ENCODE measurements around the gene CDKN2A. TPM values are rescaled to one million over a fixed set of nuclear protein-coding genes. Genes with fewer than 3 reads are reported as not detected.

CDKN2A gene
- polyA plus RNA-seq, 3 donors = 0.19 TPM; not detected in 2

DNA sequence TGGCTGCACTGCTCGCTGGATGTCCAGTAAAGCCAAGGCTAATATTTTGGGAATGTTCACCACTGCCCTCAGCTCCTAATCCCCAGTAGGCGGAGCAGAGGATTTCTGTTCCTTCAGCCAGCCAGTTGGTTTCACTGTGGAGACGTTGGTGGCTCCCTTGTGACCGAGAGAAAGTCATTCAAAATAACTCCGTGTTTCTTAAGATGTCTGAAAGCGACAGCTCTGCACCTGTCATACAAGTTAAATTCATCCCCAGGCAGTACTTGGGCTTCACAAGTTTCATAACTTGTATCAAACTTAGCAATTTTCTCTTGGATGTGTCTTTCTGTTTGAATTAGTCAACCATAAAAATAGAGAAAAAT lies 15.3 kb upstream of the CDKN2A start:
- DNase-seq (ENCODE audit: extremely low read depth in 1 of 11, low read depth in 9 of 11, low spot score in 4 of 11) = no peak

DNA sequence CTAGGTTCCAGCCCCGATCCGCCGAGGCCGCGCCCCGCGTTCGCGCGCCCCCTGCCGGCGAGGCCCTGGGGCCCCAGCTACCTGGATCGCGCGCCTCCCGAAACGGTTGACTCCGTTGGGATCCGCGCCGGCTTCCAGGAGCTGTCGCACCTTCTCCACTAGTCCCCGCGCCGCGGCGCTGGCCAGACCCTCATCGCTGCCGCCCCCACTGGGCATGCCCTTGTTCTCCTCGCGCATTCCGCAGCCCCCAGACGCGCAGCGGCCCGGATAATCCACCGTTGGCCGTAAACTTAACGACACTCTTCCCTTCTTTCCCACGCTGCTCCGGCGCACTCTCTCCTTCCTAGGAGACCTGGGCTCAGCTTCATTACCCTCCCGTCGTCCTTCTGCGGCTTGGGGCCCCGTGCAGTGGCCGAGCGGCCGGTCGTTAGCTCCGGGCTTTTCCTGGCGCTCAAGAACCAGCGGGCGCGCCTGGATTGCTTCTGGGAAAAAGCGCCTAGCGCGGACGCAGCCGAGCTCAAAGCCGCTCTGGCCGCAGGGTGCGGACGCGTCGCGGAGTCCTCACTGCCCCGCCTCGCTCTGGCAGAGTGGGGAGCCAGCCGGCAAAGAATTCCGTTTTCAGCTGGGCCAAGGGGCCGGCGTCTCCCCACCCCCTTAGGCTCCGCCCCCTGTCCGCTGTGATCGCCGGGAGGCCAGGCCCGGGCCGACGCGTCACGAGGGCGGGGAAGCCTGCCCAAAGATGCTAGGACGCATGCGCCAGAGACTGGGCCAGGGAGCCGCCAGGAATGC lies 14.7 kb upstream of the CDKN2A start, which contains the start of gene CDKN2B:
Gene CDKN2B, minus strand, starts transcription at position 589 of the 789 bp plus-strand sequence. Its CDS starts 352 bp downstream, at position 237.
- DNase-seq (ENCODE audit: extremely low read depth in 1 of 11, low read depth in 9 of 11, low spot score in 4 of 11) = peak; percentile 44 to 83 (median 67)

DNA sequence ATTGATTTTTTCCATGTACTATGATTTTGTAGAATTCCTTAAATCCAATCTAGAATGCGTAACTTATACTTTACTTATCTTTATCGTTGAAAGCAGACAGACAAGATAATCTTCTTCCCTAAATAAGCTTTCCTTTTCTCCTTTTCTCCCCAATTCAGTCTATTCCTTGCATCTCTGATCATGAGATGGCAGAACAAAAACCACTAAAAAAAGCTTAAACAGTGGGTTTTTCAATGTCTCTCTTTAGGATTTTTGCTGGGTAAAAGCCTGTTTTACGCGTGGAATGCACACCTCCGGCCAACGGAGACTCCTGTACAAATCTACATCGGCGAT lies 14.2 kb upstream of the CDKN2A start:
- no peak for DNase-seq (ENCODE audit: extremely low read depth in 1 of 11, low read depth in 9 of 11, low spot score in 4 of 11)

DNA sequence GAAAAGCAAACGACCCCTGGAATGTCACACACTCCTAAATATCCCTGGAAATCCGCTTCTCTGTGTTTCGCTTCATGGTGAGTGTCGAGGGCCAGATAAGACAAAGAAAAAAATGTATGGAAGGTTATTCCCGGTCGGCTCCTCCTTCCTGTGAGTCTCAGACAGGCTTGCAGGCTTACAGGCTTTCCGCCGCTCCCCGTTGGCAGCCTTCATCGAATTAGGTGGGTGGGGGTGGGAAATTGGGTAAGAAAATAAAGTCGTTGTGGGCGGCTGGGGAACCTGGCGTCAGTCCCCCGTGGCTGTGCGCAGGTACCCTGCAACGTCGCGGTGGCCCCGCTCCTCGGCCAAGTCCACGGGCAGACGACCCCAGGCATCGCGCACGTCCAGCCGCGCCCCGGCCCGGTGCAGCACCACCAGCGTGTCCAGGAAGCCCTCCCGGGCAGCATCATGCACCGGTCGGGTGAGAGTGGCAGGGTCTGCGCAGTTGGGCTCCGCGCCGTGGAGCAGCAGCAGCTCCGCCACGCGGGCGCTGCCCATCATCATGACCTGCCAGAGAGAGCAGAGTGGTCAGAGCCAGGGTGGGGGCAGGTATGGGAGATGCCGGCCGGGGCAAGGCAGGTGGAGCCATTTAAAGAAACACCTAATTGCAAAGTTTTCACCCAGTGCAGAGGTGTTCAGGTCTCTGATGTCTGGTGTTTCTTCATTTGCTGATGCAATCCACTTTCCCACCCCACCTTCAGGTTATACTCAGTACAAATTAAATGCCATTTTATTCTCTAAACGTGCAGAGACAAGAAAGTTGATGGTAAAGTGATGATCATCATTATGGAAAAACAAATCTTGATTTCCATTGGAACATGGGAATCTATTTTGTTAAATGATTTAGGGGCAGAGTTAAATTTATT lies 11.8 kb upstream of the CDKN2A start:
- no peak for DNase-seq (ENCODE audit: extremely low read depth in 1 of 11, low read depth in 9 of 11, low spot score in 4 of 11)

DNA sequence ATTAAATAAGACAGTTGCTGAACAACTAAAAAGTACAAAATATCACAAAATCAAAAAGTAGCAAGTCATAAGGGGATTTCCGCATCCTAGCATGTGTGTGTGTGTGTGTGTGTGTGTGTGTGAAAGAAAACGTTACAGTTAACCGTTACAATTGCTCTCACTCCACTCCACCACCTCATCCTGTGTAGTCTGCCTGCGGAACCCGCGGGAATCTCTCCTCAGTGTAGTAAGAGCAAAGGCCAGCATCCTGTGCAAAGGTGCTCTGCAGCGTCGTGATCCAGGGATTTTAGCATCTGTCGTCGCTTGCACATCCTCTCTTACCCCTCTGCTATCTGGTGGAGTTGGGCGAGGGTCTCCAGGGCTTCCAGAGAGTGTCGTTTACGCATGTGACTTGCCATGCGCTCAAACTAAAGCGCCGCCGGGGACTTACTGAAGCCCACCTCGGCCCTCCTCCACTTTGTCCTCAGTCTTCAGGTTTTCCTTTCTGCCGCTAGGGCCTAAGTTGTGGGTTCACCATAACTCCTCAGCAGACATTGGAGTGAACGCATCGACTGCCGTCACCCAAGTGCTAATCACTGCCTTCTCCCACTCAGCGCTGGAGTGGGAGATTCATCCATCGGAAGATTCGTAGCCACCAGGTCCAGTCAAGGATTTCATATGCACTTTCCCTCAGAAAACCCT lies 11.0 kb upstream of the CDKN2A start:
- DNase-seq (ENCODE audit: extremely low read depth in 1 of 11, low read depth in 9 of 11, low spot score in 4 of 11) = no peak

DNA sequence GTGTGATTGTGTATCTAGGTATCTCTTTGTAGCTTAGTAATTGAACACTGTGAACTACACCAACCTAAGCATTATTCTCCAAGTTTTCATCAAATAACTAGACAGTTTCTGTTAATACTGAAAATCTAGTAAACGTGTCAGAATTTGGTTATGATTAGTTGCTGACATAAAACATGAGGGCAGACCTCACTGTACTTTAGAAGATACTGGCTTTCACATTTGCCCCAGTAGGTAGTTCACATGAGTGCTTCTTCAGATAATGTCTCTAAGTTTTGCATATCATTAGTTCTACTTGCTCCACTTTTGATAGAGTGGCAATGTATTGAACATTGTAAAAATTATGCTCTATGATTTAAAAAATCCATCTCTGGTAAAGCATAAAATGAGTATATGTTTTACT lies 7.8 kb upstream of the CDKN2A start:
- no peak for DNase-seq (ENCODE audit: extremely low read depth in 1 of 11, low read depth in 9 of 11, low spot score in 4 of 11)

DNA sequence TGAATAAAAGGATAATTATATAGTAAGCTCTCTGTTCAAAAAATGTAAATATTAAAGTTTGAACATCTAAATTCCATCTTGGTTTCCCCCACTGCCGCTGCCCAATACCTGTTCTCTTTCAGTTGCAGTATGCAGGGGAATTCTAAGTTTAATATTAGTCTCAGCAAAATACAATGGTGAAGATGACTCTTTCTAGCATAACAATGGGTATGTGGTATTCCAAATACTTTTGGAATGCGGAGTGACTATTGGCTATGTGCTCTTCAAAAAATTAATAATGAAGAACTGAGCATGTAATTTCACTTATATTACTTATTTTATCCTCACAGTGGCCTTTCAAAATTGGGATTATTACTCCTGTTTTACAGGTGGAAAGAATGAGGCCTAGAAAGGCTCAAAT lies 3.8 kb upstream of the CDKN2A start:
- DNase-seq (ENCODE audit: extremely low read depth in 1 of 11, low read depth in 9 of 11, low spot score in 4 of 11) = no peak

DNA sequence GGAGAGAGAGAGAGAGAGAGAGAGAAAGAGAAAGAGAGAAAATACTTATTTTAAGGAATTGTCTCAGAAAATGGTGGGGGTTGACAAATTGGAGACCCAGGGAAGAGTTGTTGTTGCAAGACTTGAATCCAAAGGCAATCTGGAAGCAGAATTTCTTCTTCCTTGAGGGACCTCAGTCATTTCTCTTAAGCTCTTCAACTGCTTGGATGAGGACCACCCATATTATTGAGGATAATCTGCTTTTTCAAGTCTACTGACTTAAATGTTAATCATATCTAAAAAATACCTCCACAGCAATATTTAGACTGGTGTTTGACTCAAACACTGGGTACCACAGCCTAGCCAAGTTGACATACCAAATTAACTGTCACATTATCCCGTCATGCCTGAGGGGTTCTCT lies 3.3 kb upstream of the CDKN2A start:
- DNase-seq (ENCODE audit: extremely low read depth in 1 of 11, low read depth in 9 of 11, low spot score in 4 of 11) = no peak

DNA sequence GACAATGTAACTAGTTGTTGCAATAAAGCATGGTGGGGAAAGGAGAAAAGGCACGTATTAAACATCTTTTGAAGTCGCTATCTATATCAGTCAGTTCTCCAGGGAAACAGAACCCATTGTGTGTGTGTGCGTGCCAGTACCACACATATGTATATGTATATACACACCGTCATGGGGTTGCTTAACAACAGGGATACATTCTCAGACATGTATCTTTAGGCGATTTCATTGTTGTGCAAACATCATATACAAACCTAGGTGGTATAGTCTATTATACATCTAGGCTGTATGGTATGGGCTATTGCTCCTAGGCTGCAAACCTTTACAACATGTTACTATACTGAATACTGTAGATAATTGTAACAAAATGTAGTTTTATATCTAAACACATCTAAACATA lies 2.7 kb upstream of the CDKN2A start:
- no peak for DNase-seq (ENCODE audit: extremely low read depth in 1 of 11, low read depth in 9 of 11, low spot score in 4 of 11)

DNA sequence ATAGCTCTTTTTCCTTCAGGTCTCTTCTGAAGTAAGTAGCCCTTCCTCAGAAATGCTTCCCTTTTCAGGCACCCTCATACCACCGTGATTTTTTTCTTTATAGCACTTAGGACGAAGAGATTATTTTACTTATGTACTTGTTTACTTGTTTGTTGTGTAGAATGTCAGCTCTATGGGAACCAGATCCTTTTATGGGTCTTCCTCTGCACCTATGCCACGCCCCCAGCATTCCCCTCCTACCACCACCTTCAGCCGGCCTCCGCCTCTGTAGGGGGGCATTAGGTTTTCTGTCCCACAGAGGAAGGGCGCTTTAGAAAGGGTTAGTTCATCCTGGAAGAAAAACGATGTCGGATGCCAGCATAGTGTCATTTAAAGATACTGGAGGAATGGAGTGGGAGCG lies 2.2 kb upstream of the CDKN2A start:
- DNase-seq (ENCODE audit: extremely low read depth in 1 of 11, low read depth in 9 of 11, low spot score in 4 of 11) = no peak

DNA sequence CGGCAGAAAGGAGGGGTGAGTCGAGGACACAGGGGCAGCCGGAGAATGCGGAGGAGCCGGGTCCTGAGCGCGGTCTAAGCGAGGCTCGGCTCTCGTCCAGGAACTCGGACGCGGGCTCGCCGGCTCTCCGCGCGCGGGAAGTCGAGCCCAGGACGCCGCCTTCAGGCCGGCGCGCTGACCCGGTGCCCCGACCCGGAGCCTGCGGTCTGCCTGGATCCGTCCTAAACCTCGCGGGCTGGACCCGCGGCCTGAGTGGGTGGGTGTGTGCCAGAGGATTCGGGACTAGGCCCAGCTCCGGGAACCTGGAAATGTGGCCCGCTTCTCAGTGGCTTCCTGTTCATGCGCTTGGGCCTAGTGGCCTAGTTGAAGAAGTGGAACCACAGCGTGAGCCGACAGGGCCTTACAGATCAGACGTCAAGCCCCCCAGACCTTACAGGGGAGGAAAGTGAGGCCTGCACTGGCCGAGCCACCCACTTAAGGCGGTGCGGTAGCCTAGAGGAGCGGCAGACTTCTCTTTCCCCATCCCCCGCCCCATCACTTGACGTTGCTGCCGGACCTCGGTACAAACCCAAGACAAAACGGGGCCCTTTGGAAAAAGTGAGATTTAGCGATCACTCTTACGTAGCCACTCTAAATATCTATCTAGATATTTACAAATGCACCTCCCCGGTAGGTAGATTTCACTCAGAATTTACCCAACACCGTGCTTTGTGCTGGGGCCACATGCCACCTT lies 1.6 kb upstream of the CDKN2A start:
- DNase-seq (ENCODE audit: extremely low read depth in 1 of 11, low read depth in 9 of 11, low spot score in 4 of 11) = peak in 1 of 11 donors; percentile 25

DNA sequence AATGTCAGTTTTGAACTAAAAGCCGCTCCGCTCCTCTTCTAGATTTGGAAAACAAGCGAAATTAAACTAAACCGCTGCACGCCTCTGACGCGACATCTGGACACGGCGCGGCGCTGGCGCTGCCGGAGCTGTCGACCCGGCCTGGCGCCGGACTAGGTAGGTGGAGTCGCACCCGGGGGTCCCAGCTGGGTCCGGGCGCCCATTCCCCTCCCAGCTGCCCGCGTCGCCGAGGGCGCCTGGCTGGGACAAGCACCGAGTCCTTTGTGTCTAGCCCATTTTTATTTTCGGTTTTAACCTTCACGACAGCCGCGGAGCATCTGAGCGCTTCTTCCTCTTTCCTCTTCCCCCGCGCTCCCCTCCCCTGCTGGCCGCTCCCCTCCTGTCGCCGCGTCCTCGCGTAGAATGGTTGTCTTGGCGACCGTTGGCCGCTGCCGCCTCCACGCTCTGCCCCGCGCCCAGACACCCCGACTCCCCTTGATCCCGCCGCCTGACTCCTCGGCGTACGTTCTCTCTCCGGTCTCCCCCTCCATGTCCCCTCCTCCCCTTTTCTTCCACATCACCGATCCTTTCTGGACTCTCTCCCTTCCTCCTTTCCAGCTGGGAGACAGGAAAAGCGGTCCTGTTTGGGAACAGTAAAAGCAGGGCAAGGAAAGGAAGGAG lies 944 bp upstream of the CDKN2A start:
- DNase-seq (ENCODE audit: extremely low read depth in 1 of 11, low read depth in 9 of 11, low spot score in 4 of 11) = no peak

DNA sequence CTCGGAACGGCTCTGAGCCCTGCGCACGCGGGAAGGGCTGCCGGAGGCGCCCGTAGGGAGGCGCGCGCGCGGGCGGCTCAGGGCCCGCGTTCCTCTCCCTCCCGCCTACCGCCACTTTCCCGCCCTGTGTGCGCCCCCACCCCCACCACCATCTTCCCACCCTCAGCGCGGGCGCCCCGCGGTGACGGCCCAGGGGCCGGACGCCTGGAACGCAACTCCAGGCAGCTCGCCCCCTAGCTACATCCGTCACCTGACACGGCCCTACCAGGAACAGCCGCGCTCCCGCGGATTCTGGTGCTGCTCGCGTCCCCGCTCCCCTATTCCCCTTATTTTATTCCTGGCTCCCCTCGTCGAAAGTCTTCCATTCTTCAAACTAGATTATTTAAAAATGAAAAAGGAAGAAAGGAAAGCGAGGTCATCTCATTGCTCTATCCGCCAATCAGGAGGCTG lies 389 bp upstream of the CDKN2A start, which contains the start of gene CDKN2B-AS1:
Gene CDKN2B-AS1, plus strand, starts transcription at position 236 of the 450 bp plus-strand sequence.
- DNase-seq (ENCODE audit: extremely low read depth in 1 of 11, low read depth in 9 of 11, low spot score in 4 of 11) = no peak

DNA sequence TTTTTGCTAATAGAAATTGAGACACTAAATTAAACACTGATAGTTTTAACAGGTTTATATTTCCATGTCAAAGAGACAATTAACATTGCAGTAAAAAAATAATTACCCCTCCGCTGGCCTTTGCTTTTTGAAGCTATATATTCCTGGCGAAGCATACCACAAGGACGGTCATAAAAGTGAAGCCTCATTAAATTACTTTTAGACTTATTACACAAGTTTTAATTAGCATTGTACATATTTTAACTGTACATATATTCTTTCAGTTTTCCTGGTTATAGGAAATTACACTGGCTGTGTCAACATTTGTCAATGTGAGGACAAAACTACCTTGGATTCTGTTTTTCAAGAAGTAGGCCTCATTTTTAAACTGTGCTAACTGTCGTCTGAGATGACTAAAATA lies 1.2 kb downstream of the CDKN2A start:
- DNase-seq (ENCODE audit: extremely low read depth in 1 of 11, low read depth in 9 of 11, low spot score in 4 of 11) = no peak

DNA sequence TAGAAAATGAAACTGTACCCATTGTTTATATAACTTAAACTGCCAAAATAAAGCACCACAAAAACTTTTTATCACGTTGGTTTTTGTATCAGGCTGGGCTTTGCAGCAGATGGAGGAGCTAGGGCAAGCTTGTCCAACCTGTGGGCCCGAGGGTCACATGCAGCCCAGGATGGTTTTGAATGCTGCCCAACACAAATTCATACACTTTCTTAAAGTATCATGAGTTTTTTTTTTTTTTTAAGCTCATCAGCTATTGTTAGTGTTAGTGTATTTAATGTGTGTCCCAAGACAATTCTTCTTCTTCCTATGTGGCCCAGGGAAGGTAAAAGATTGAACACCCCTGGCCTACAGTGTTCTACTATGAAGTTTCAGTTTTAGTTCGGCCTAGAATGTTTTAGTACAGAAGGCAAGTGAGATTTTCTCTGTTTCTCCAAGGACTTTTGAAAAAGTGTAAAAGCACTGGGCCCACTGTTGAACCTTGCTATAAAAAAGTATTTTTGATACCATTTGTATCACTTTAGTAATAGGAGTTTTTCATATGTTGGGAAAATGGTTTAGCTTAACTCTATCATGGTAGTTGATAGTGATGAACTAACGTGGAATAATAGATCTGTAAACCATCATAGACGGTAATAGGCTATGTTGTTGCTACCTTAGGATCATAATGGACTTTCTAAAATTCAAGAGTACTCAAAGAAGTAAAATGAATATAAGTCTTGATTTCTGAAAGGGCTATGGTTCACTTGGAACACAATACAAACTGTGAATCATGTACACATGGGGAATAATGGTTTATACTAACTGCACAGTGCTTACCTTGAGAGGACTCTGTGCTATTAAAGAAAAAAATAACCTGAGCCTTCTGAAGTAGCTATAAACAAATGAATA lies 2.9 kb downstream of the CDKN2A start:
- no peak for DNase-seq (ENCODE audit: extremely low read depth in 1 of 11, low read depth in 9 of 11, low spot score in 4 of 11)

DNA sequence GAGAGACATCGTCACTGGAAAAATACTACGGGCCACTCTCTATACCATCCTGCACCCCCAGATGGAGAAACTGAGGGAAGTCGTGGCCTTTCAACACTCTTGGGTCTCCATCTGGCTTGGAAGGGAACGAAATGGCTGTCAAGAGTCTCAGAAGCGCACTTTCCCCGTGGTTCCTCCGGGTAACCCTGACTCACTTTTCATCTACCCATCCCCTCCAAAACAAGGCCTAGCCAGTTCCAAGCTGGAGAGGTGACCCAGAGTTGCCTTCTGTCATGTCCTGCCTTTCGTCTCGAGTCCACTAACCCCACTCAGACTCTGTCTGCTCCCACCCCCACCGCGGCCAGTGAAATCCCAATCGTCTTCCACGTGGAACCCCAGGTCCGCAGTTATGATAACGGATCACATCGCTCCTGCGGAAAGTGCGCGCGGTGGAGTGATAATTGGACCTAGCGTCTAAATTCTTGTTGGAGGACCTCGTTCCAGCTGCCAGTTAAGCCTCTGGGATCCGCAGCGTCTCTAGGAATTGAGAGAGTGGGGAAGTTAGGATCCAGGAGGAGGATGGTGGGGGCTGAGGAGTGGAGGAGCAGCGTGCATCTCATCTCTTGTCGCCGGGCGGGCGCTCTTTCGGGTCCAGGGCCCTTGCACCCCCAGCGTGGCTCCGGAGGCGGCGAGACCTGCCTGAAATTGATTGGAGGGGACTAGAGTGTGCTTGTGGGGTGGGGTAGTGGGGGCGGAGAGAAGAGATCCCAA lies 4.6 kb downstream of the CDKN2A start:
- no peak for DNase-seq (ENCODE audit: extremely low read depth in 1 of 11, low read depth in 9 of 11, low spot score in 4 of 11)

Data from renal cortex interstitium (tissue), 11 donors.